ENCODE data around the gene CCDC188.

DNA sequence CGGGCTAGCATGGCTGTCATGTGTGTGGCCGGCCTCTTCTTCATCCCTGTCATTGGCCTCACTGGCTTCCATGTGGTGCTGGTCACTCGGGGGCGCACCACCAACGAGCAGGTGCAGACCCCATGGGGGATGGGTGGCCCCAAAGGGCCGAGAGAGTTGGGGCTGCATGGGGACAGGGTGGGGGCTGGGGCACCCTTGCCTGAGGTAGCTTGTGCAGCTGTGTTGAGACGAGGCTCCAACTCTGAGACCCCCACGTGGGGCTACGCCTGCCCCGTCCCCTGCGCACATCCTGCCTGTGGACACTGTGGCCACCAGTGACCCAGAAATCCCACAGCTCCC, 10.8 kb downstream of the CCDC188 start:
- TF ChIP-seq, protein P1, sequence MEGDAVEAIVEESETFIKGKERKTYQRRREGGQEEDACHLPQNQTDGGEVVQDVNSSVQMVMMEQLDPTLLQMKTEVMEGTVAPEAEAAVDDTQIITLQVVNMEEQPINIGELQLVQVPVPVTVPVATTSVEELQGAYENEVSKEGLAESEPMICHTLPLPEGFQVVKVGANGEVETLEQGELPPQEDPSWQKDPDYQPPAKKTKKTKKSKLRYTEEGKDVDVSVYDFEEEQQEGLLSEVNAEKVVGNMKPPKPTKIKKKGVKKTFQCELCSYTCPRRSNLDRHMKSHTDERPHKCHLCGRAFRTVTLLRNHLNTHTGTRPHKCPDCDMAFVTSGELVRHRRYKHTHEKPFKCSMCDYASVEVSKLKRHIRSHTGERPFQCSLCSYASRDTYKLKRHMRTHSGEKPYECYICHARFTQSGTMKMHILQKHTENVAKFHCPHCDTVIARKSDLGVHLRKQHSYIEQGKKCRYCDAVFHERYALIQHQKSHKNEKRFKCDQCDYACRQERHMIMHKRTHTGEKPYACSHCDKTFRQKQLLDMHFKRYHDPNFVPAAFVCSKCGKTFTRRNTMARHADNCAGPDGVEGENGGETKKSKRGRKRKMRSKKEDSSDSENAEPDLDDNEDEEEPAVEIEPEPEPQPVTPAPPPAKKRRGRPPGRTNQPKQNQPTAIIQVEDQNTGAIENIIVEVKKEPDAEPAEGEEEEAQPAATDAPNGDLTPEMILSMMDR (IDR thresholded peaks at IDR 0.05; ENCODE audit: low read depth, low read length) = no peak
- TF ChIP-seq, protein P2, sequence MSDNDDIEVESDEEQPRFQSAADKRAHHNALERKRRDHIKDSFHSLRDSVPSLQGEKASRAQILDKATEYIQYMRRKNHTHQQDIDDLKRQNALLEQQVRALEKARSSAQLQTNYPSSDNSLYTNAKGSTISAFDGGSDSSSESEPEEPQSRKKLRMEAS (IDR thresholded peaks at IDR 0.05; ENCODE audit: low read depth, low read length) = no peak
- no peak for TF ChIP-seq MYC (IDR thresholded peaks at IDR 0.05; ENCODE audit: low read depth, low read length)
